Endothelial cell of coronary artery (primary cell): ENCODE measurements around the gene ZNF22. TPM values are rescaled to one million over a fixed set of nuclear protein-coding genes. Genes with fewer than 3 reads are reported as not detected.

Experiments
- total RNA-seq: library from RNA; depleted of rRNA; stranded (reverse); fragments of >200 nt; gene quantifications from 2 replicates; pipeline ENCODE4 v1.2.3, GENCODE V29; 2014

Gene ZNF22
- total RNA-seq, result 36.1 and 38.2 TPM in 2 replicates

GRCh38 chr10:45000752-45001380 is at the start of gene ZNF22:
Gene ZNF22, plus strand, starts transcription at chr10:45000923. Its CDS starts 2,446 bp downstream, at chr10:45003369.

GRCh38 chr10:44959247-44960087 is 41.3 kb upstream of the ZNF22 start, which contains the start of gene RASSF4:
Gene RASSF4, plus strand, starts transcription at chr10:44959802. Its CDS starts 10,401 bp downstream, at chr10:44970203.

GRCh38 chr10:44978570-44979280 is 22.0 kb upstream of the ZNF22 start, which contains the start of gene DEPP1:
Gene DEPP1, minus strand, starts transcription at chr10:44978809. Its CDS starts 779 bp downstream, at chr10:44978030.

Other genes starting within 250 kb of the ZNF22 start
- not detected in 2 replicates for gene TMEM72, start 89.6 kb upstream of the ZNF22 start, total RNA-seq
- 4.6 and 14.3 TPM in 2 replicates for gene RASSF4, start 41.1 kb upstream of the ZNF22 start, total RNA-seq
- 237 and 266 TPM in 2 replicates for gene DEPP1, start 22.1 kb upstream of the ZNF22 start, total RNA-seq